Dendritic cell treated with granulocyte-macrophage colony-stimulating factor and Interleukin-4, amounts not matched to agents 40 ng/mL and 50 ng/mL, for 4 days (primary cell): Measurements from ENCODE around the gene GAK.

Source experiments
- H3K27ac Mint-ChIP-seq: one replicate; pipeline ENCODE4 v1.8.0; 2022; ENCODE audit warnings: mild to moderate bottlenecking, mixed read lengths
- H3K27me3 Mint-ChIP-seq: one replicate; pipeline ENCODE4 v1.8.0; 2022; ENCODE audit warnings: mild to moderate bottlenecking, mixed read lengths
- H3K36me3 Mint-ChIP-seq: one replicate; pipeline ENCODE4 v1.8.0; 2022; ENCODE audit warnings: low read depth, mixed read lengths
- H3K4me1 Mint-ChIP-seq: one replicate; pipeline ENCODE4 v1.8.0; 2022; ENCODE audit warnings: low read depth, mixed read lengths
- H3K4me3 Mint-ChIP-seq: one replicate; pipeline ENCODE4 v1.8.0; 2022; ENCODE audit warnings: mild to moderate bottlenecking, moderate library complexity, mixed read lengths
- H3K9me3 Mint-ChIP-seq: one replicate; pipeline ENCODE4 v1.8.0; 2022; ENCODE audit warnings: mixed read lengths
- intact Hi-C: fragments of 100-400 bp; cut with micrococcal nuclease; formaldehyde crosslinking; loops from one replicate; pipeline ENCODE4 v1.15.0; 2022

The GAK gene

GRCh38 chr4:915595-915994 is 16.5 kb downstream of the GAK start:
- peak overlapping the region; percentile 73 for H3K27ac Mint-ChIP-seq
- H3K9me3 Mint-ChIP-seq = no peaks in the 10 kb centered on the region
- H3K4me3 Mint-ChIP-seq = peak overlapping the region; percentile 71
- H3K27me3 Mint-ChIP-seq = no peaks in the 10 kb centered on the region
- intact Hi-C loops = no loop called here
- H3K36me3 Mint-ChIP-seq = peaks cover 37% of the 10 kb centered on the region
- peaks cover 61% of the 10 kb centered on the region for H3K4me1 Mint-ChIP-seq

- Mint-ChIP-seq H3K27me3 (no peaks in the 10 kb centered on the region), H3K36me3 (peaks cover 39% of the 10 kb centered on the region), H3K4me3 (peak overlapping the region; percentile 71), H3K9me3 (no peaks in the 10 kb centered on the region), H3K27ac (peak overlapping the region; percentile 73), H3K4me1 (peaks cover 56% of the 10 kb centered on the region)
- intact Hi-C loops = no loop called here
Measured at GRCh38 chr4:915041-915474, 17.1 kb downstream of the GAK start.

GRCh38 chr4:914531-914930 is 17.6 kb downstream of the GAK start:
- Mint-ChIP-seq H3K4me3 (no peak overlapping the region), H3K27ac (peak overlapping the region; percentile 73), H3K36me3 (peaks cover 40% of the 10 kb centered on the region), H3K27me3 (no peaks in the 10 kb centered on the region), H3K4me1 (peaks cover 51% of the 10 kb centered on the region), H3K9me3 (no peaks in the 10 kb centered on the region)
- intact Hi-C loops = no loop called here

- peaks cover 38% of the 10 kb centered on the region for H3K4me1 Mint-ChIP-seq
- no peak overlapping the region for H3K27ac Mint-ChIP-seq
- no peaks in the 10 kb centered on the region for H3K27me3 Mint-ChIP-seq
- H3K36me3 Mint-ChIP-seq = peaks cover 53% of the 10 kb centered on the region
- H3K9me3 Mint-ChIP-seq = no peaks in the 10 kb centered on the region
- no peak overlapping the region for H3K4me3 Mint-ChIP-seq
- intact Hi-C loops = no loop called here
Measured at GRCh38 chr4:913280-913618, 18.9 kb downstream of the GAK start.

- H3K27ac Mint-ChIP-seq = no peak overlapping the region
- no peaks in the 10 kb centered on the region for H3K9me3 Mint-ChIP-seq
- H3K27me3 Mint-ChIP-seq = no peaks in the 10 kb centered on the region
- H3K36me3 Mint-ChIP-seq = peaks cover 59% of the 10 kb centered on the region
- peaks cover 34% of the 10 kb centered on the region for H3K4me1 Mint-ChIP-seq
- intact Hi-C loops = no loop called here
- no peak overlapping the region for H3K4me3 Mint-ChIP-seq
Measured at GRCh38 chr4:912548-913279, 19.4 kb downstream of the GAK start.

- peaks cover 66% of the 10 kb centered on the region for H3K36me3 Mint-ChIP-seq
- peaks cover 28% of the 10 kb centered on the region for H3K4me1 Mint-ChIP-seq
- H3K27me3 Mint-ChIP-seq = no peaks in the 10 kb centered on the region
- H3K9me3 Mint-ChIP-seq = no peaks in the 10 kb centered on the region
- H3K27ac Mint-ChIP-seq = no peak overlapping the region
- intact Hi-C loops = no loop called here
- H3K4me3 Mint-ChIP-seq = no peak overlapping the region
Measured at GRCh38 chr4:911871-912490, 20.1 kb downstream of the GAK start.

GRCh38 chr4:911221-911751 is 20.8 kb downstream of the GAK start:
- Mint-ChIP-seq H3K27me3 (no peaks in the 10 kb centered on the region), H3K9me3 (no peaks in the 10 kb centered on the region), H3K36me3 (peaks cover 73% of the 10 kb centered on the region), H3K27ac (peak overlapping the region; percentile 44), H3K4me3 (no peak overlapping the region), H3K4me1 (peaks cover 21% of the 10 kb centered on the region)
- intact Hi-C loops = no loop called here

GRCh38 chr4:910366-911091 is 21.6 kb downstream of the GAK start:
- intact Hi-C loops = no loop called here
- peak overlapping the region; percentile 44 for H3K27ac Mint-ChIP-seq

GRCh38 chr4:909821-910220 is 22.3 kb downstream of the GAK start:
- H3K27me3 Mint-ChIP-seq = no peaks in the 10 kb centered on the region
- intact Hi-C loops = no loop called here
- H3K9me3 Mint-ChIP-seq = peaks cover 6% of the 10 kb centered on the region
- H3K27ac Mint-ChIP-seq = no peak overlapping the region
- H3K36me3 Mint-ChIP-seq = peaks cover 88% of the 10 kb centered on the region
- H3K4me1 Mint-ChIP-seq = peaks cover 6% of the 10 kb centered on the region
- H3K4me3 Mint-ChIP-seq = no peak overlapping the region

More at GRCh38 chr4:910366-911091, 21.6 kb downstream of the GAK start:
- Mint-ChIP-seq H3K27me3 (no peaks in the 10 kb centered on the region), H3K36me3 (peaks cover 80% of the 10 kb centered on the region), H3K9me3 (peaks cover 5% of the 10 kb centered on the region), H3K4me3 (no peak overlapping the region), H3K4me1 (peaks cover 13% of the 10 kb centered on the region)

GRCh38 chr4:909131-909571 is 23.0 kb downstream of the GAK start:
- peaks cover 91% of the 10 kb centered on the region for H3K36me3 Mint-ChIP-seq
- intact Hi-C loops = no loop called here
- no peak overlapping the region for H3K27ac Mint-ChIP-seq
- no peaks in the 10 kb centered on the region for H3K4me1 Mint-ChIP-seq
- H3K4me3 Mint-ChIP-seq = no peak overlapping the region
- H3K9me3 Mint-ChIP-seq = peaks cover 6% of the 10 kb centered on the region
- no peaks in the 10 kb centered on the region for H3K27me3 Mint-ChIP-seq

- Mint-ChIP-seq H3K4me1 (no peaks in the 10 kb centered on the region), H3K27me3 (no peaks in the 10 kb centered on the region), H3K36me3 (peaks cover 97% of the 10 kb centered on the region), H3K27ac (no peak overlapping the region), H3K9me3 (peaks cover 6% of the 10 kb centered on the region), H3K4me3 (no peak overlapping the region)
- intact Hi-C loops = no loop called here
Measured at GRCh38 chr4:907691-908425, 24.3 kb downstream of the GAK start.

- Mint-ChIP-seq H3K27ac (no peak overlapping the region), H3K27me3 (no peaks in the 10 kb centered on the region), H3K4me1 (no peaks in the 10 kb centered on the region), H3K9me3 (peaks cover 6% of the 10 kb centered on the region), H3K36me3 (peaks cover 96% of the 10 kb centered on the region), H3K4me3 (no peak overlapping the region)
- intact Hi-C loops = no loop called here
Measured at GRCh38 chr4:907103-907400, 25.1 kb downstream of the GAK start.

GRCh38 chr4:906339-907102 is 25.6 kb downstream of the GAK start:
- Mint-ChIP-seq H3K4me1 (no peaks in the 10 kb centered on the region), H3K27ac (no peak overlapping the region), H3K27me3 (no peaks in the 10 kb centered on the region), H3K36me3 (peaks cover 96% of the 10 kb centered on the region), H3K4me3 (no peak overlapping the region), H3K9me3 (peaks cover 6% of the 10 kb centered on the region)
- intact Hi-C loops = no loop called here
